IMR-90 (cell line): Measurements from ENCODE around the gene RAPGEF5.

ENCODE experiments used
- CHD1 ChIP-seq: IDR thresholded peaks from 2 replicates; pipeline ENCODE4 v1.6.1; 2012; ENCODE audit warnings: low read depth, low read length, improper control_type of control experiment
- CTCF ChIP-seq: conservative IDR thresholded peaks from 2 replicates; pipeline ENCODE4 v1.5.1; 2012; ENCODE audit warnings: mild to moderate bottlenecking, low read depth, low read length, improper control_type of control experiment
- ELK1 ChIP-seq: fragments of 150-350 bp; IDR thresholded peaks from 2 replicates; pipeline ENCODE4 v1.6.1; 2016; ENCODE audit warnings: low read depth, mild to moderate bottlenecking, low read length, moderate library complexity, borderline replicate concordance
- POLR2A ChIP-seq: IDR thresholded peaks from 2 replicates; pipeline ENCODE4 v1.6.1; 2012; ENCODE audit warnings: mild to moderate bottlenecking, low read depth, low read length
- RAD21 ChIP-seq: IDR thresholded peaks from 2 replicates; pipeline ENCODE4 v1.6.1; 2012; ENCODE audit warnings: low read length, improper control_type of control experiment
- RCOR1 ChIP-seq: IDR thresholded peaks from 2 replicates; pipeline ENCODE4 v1.6.1; 2012; ENCODE audit warnings: mild to moderate bottlenecking, low read length, improper control_type of control experiment; ENCODE audit not compliant: insufficient replicate concordance
- SMC3 ChIP-seq: fragments of 150-350 bp; IDR thresholded peaks from 2 replicates; pipeline ENCODE4 v1.6.1; 2016; ENCODE audit warnings: low read depth, mild to moderate bottlenecking, antibody characterized with exemption, low read length, moderate library complexity

GRCh38 chr7:22373388-22373787 lies 16.4 kb upstream of the RAPGEF5 start:
- no peak for TF ChIP-seq ELK1
- TF ChIP-seq CTCF, result no peak
- TF ChIP-seq SMC3, result no peak
- no peak for TF ChIP-seq POLR2A
- TF ChIP-seq RCOR1, result no peak
- no peak for TF ChIP-seq CHD1
- TF ChIP-seq RAD21, result no peak
